Peyer's patch (tissue), 4 donors: ENCODE results near the gene SFN.

ENCODE experiments used
- CTCF ChIP-seq, 6 experiments: fragments of 450-650 bp in 4 of 6; fragments of 200-600 bp in 2 of 6; sonication (generic) in 1 of 6; IDR thresholded peaks; one replicate each; pipeline ENCODE4 v1.5.1; 2017 to 2019; ENCODE audit warnings: antibody characterized with exemption in 6 of 6, mild to moderate bottlenecking in 3 of 6, moderate library complexity in 1 of 6
- POLR2A ChIP-seq, 2 donors: fragments of 450-650 bp; IDR thresholded peaks; one replicate each; pipeline ENCODE4 v1.5.1; 2017; ENCODE audit warnings: antibody characterized with exemption in 2 of 2, mild to moderate bottlenecking in 2 of 2, moderate library complexity in 2 of 2

GRCh38 chr1:26851106-26851684 is 11.8 kb upstream of the SFN start:
- no peak for TF ChIP-seq CTCF (IDR thresholded peaks at IDR 0.05)
- TF ChIP-seq POLR2A (IDR thresholded peaks at IDR 0.05) = no peak
